A204.1 (cell line): ENCODE results near the gene TAS2R10.
"Not testable (repeated sequence)": the region's sequence is repeated elsewhere in the genome, so short reads cannot be mapped to it uniquely, and the experiment has no call there.

Experiments used
- FAIRE-seq: peaks from 2 replicates; lab custom pipeline; 2012; peaks lifted over from hg19 to GRCh38; lab: Jason Lieb, UNC

TAS2R10 gene

GRCh38 chr12:10826258-10826657 lies at the start of gene TAS2R10:
Gene TAS2R10, minus strand, starts transcription at chr12:10826358. Its CDS starts 89 bp downstream, at chr12:10826269.
- FAIRE-seq: no peak

GRCh38 chr12:10873378-10873777 lies 47.2 kb upstream of the TAS2R10 start:
- FAIRE-seq: no peak

GRCh38 chr12:10867381-10867780 lies 41.2 kb upstream of the TAS2R10 start:
- no peak for FAIRE-seq

- FAIRE-seq: no peak
These were observed 37.5 kb upstream of the TAS2R10 start for GRCh38 chr12:10863512-10864218.

- FAIRE-seq: no peak
These were observed 35.2 kb upstream of the TAS2R10 start for GRCh38 chr12:10861366-10861765.

GRCh38 chr12:10855807-10856206 lies 29.6 kb upstream of the TAS2R10 start:
- no peak for FAIRE-seq

GRCh38 chr12:10853776-10854175 lies 27.6 kb upstream of the TAS2R10 start:
- no peak for FAIRE-seq

- no peak for FAIRE-seq
These were observed 25.2 kb upstream of the TAS2R10 start for GRCh38 chr12:10851243-10851858.

- no peak for FAIRE-seq
These were observed 23.3 kb upstream of the TAS2R10 start, which contains the start of gene PRR4 for GRCh38 chr12:10849425-10849878. Gene PRR4, minus strand, starts transcription at chr12:10849475. Its CDS starts 38 bp downstream, at chr12:10849437.

GRCh38 chr12:10847744-10848143 lies 21.6 kb upstream of the TAS2R10 start:
- FAIRE-seq: no peak

- FAIRE-seq: no peak
These were observed 16.7 kb upstream of the TAS2R10 start for GRCh38 chr12:10842862-10843261.

- no peak for FAIRE-seq
These were observed 12.3 kb upstream of the TAS2R10 start for GRCh38 chr12:10838461-10838860.

- no peak for FAIRE-seq
These were observed 3.8 kb upstream of the TAS2R10 start for GRCh38 chr12:10829994-10830393.

- FAIRE-seq: no peak
These were observed 1.2 kb downstream of the TAS2R10 start for GRCh38 chr12:10824957-10825356.

GRCh38 chr12:10811883-10812536 lies 14.1 kb downstream of the TAS2R10 start:
- FAIRE-seq: no peak

- FAIRE-seq: no peak
These were observed 16.1 kb downstream of the TAS2R10 start, which contains the start of gene TAS2R9 for GRCh38 chr12:10810068-10810467. Gene TAS2R9, minus strand, starts transcription at chr12:10810168. Its CDS starts 93 bp downstream, at chr12:10810075.

GRCh38 chr12:10807186-10807585 lies 19.0 kb downstream of the TAS2R10 start, which contains the start of gene TAS2R8:
Gene TAS2R8, minus strand, starts transcription at chr12:10807286. Its CDS starts 306 bp downstream, at chr12:10806980.
- no peak for FAIRE-seq

GRCh38 chr12:10802587-10802986 lies 23.6 kb downstream of the TAS2R10 start, which contains the start of gene TAS2R7:
Gene TAS2R7, minus strand, starts transcription at chr12:10802627. Its CDS starts 57 bp downstream, at chr12:10802570.
- no peak for FAIRE-seq

GRCh38 chr12:10801741-10802140 lies 24.4 kb downstream of the TAS2R10 start:
- no peak for FAIRE-seq

- FAIRE-seq: no peak
These were observed 31.9 kb downstream of the TAS2R10 start for GRCh38 chr12:10794222-10794621.

- FAIRE-seq: not testable (repeated sequence)
These were observed 34.4 kb downstream of the TAS2R10 start for GRCh38 chr12:10791769-10792168.

- no peak for FAIRE-seq
These were observed 42.9 kb downstream of the TAS2R10 start for GRCh38 chr12:10783252-10783651.

- no peak for FAIRE-seq
These were observed 47.1 kb downstream of the TAS2R10 start for GRCh38 chr12:10779103-10779502.
